OCI-LY3 (cell line): ENCODE data around the gene C21orf58.

Experiments
- H2AFZ ChIP-seq: fragments of 200-600, 300-600 bp; shearing (Covaris generic); 2 replicates; pipeline ENCODE4 v1.6.0; 2014; ENCODE audit warnings: antibody characterized with exemption, low read depth, low read length
- H3K27ac ChIP-seq: fragments of 200-600, 300-600 bp; sonication (generic); 2 replicates; pipeline ENCODE4 v1.5.1; 2014; ENCODE audit warnings: mild to moderate bottlenecking, low read length, moderate library complexity, mixed read lengths
- H3K27me3 ChIP-seq: fragments of 200-600, 300-600 bp; sonication (generic); 2 replicates; pipeline ENCODE4 v1.6.1; 2014; ENCODE audit warnings: low read depth, low read length, mixed read lengths
- H3K36me3 ChIP-seq: fragments of 200-600, 300-600 bp; sonication (generic); replicated peaks from 2 replicates; pipeline ENCODE3; 2014; ENCODE audit warnings: low read depth, low read length, mixed read lengths
- H3K4me1 ChIP-seq: fragments of 300-600, 200-600 bp; sonication (generic); 2 replicates; pipeline ENCODE4 v1.6.1; 2014; ENCODE audit warnings: low read length, mixed read lengths
- H3K4me2 ChIP-seq: fragments of 200-600, 300-600 bp; sonication (generic); 2 replicates; pipeline ENCODE4 v1.6.1; 2014; ENCODE audit warnings: low read length, mixed read lengths
- H3K4me3 ChIP-seq: fragments of 300-600, 200-600 bp; sonication (generic); 2 replicates; pipeline ENCODE4 v1.5.1; 2014; ENCODE audit warnings: antibody characterized with exemption, mild to moderate bottlenecking, low read length, moderate library complexity
- H3K79me2 ChIP-seq: fragments of 300-600, 200-600 bp; shearing (Covaris generic); 2 replicates; pipeline ENCODE4 v1.6.1; 2014; ENCODE audit warnings: mild to moderate bottlenecking, low read length, mixed read lengths
- H3K9ac ChIP-seq: fragments of 300-600, 200-600 bp; shearing (Covaris generic); 2 replicates; pipeline ENCODE4 v1.6.0; 2014; ENCODE audit warnings: mild to moderate bottlenecking, low read length, moderate library complexity
- H3K9me3 ChIP-seq: fragments of 200-600, 300-600 bp; shearing (Covaris generic); 2 replicates; pipeline ENCODE4 v1.6.1; 2014; ENCODE audit warnings: low read length, mixed read lengths; ENCODE audit not compliant: insufficient read depth
- H4K20me1 ChIP-seq: fragments of 200-600, 300-600 bp; sonication (generic); 2 replicates; pipeline ENCODE4 v1.6.1; 2016; ENCODE audit warnings: low read length, mixed read lengths; ENCODE audit not compliant: insufficient read depth
- EZH2phosphoT487 ChIP-seq: fragments of 200-600 bp; shearing (Covaris generic); IDR thresholded peaks from 2 replicates; pipeline ENCODE4 v1.6.1; 2018; ENCODE audit warnings: antibody characterized with exemption, mixed run types, low read depth
- TF ChIP-seq, protein P1 (sequence below): fragments of 200-600, 300-600 bp; sonication (generic); IDR thresholded peaks from 2 replicates; pipeline ENCODE4 v1.5.1; 2014; ENCODE audit warnings: antibody characterized with exemption, low read length, low read depth

C21orf58 gene

DNA sequence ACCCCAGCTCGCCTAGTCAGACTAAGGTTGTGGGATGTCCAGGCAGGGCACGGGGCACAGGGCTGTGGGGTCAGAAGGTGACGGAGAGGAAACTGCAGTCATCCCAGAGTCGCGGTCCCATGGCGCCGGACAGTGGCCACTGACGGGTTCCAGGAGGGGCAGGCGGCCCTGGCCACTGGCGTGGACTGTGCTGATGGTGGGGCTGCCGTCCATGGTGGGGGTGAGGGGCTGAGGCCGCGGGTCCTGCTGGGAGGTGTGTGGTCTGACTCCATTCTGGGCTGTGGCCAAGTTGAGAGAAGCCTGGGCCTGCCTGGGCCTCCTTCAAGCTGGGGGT lies 32.3 kb upstream of the C21orf58 start:
- peaks cover 25% of the 10 kb centered on the region for H3K36me3 ChIP-seq
- peaks cover 23% of the 10 kb centered on the region for H3K4me1 ChIP-seq
- no peak overlapping the region for H3K4me2 ChIP-seq
- H3K4me3 ChIP-seq = no peak overlapping the region
- H3K79me2 ChIP-seq = no peaks in the 10 kb centered on the region
- TF ChIP-seq EZH2phosphoT487 = no peak
- TF ChIP-seq, protein P1, sequence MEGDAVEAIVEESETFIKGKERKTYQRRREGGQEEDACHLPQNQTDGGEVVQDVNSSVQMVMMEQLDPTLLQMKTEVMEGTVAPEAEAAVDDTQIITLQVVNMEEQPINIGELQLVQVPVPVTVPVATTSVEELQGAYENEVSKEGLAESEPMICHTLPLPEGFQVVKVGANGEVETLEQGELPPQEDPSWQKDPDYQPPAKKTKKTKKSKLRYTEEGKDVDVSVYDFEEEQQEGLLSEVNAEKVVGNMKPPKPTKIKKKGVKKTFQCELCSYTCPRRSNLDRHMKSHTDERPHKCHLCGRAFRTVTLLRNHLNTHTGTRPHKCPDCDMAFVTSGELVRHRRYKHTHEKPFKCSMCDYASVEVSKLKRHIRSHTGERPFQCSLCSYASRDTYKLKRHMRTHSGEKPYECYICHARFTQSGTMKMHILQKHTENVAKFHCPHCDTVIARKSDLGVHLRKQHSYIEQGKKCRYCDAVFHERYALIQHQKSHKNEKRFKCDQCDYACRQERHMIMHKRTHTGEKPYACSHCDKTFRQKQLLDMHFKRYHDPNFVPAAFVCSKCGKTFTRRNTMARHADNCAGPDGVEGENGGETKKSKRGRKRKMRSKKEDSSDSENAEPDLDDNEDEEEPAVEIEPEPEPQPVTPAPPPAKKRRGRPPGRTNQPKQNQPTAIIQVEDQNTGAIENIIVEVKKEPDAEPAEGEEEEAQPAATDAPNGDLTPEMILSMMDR = no peak
- no peak overlapping the region for H2AFZ ChIP-seq
- H3K27ac ChIP-seq = peak overlapping the region; percentile 89; the same call in 1 of the 2 replicates
- no peaks in the 10 kb centered on the region for H3K27me3 ChIP-seq
- H3K9me3 ChIP-seq = no peaks in the 10 kb centered on the region
- H3K9ac ChIP-seq = no peak overlapping the region
- H4K20me1 ChIP-seq = no peaks in the 10 kb centered on the region; the same call in 1 of the 2 replicates

DNA sequence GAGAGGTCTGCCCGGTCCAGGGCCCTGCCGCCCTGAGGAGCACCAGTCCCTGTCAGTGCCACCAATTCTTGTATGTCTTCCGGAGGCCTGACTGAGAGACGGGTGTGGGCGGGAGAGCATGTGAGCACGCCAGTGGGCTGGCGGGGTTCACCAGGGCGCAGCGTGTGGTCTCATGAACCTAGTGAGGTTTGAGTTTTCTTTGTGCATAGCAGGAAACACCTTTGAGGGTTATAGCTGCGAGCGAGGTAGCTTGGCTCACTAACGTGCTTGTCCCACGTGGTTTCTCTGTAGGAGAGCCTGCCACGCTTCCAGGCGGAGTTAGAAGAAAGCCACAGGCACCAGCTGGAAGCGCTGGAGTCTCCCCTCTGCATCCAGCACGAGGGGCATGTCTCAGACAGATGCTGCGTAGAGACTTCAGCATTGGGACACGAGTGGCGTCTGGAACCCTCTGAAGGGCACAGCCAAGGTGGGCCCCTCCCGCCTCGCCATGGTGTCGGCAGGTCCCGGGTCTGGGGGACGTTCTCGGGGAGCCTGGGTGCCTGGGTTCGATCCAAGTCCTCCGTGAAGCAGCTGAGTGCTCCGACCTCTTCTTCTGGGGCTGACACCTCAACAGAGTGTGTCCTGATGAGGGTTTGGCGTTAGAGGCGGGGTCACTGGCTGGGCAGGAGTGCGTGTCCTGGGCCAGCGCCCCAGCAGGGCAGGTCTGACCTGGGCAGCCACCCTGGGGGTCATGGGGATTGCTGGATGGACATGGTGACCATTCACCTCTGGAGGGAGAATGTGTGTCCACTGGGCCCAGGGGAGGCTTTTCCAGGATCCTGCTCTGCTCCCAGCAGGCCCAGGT lies 31.7 kb upstream of the C21orf58 start:
- Histone ChIP-seq H3K79me2 (no peaks in the 10 kb centered on the region), H3K9me3 (no peaks in the 10 kb centered on the region), H2AFZ (no peak overlapping the region), H3K36me3 (peaks cover 25% of the 10 kb centered on the region), H4K20me1 (no peaks in the 10 kb centered on the region; the same call in 1 of the 2 replicates), H3K27me3 (no peaks in the 10 kb centered on the region), H3K4me3 (no peak overlapping the region), H3K4me2 (no peak overlapping the region), H3K27ac (no peak overlapping the region), H3K4me1 (peaks cover 23% of the 10 kb centered on the region), H3K9ac (no peak overlapping the region)
- TF ChIP-seq, protein P1 = no peak
- TF ChIP-seq EZH2phosphoT487 = no peak

DNA sequence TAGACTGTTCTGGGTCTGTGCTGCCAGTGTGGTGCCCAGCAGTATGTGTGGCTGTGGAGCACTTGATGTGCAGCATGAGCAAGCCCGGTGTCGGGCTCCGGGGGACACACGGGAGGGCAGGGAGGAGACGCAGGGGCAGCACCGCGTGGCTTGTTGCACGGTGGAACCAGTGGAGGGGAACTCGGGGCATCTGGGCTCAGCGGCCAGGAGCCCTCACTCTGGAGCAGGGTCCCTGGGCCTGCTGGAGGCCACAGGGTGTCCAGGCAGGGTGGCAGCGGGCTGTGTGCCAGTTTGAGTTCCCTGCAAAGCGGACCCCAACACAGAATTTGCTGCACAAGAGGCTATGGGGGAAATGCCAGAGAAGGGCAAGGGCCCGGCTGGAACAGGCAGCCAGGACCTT lies 30.8 kb upstream of the C21orf58 start:
- no peak overlapping the region for H3K4me3 ChIP-seq
- no peaks in the 10 kb centered on the region for H3K9me3 ChIP-seq
- H3K79me2 ChIP-seq = no peaks in the 10 kb centered on the region
- no peaks in the 10 kb centered on the region for H3K27me3 ChIP-seq
- TF ChIP-seq EZH2phosphoT487 = no peak
- TF ChIP-seq, protein P1 = no peak
- peaks cover 23% of the 10 kb centered on the region for H3K4me1 ChIP-seq
- no peak overlapping the region for H3K9ac ChIP-seq
- H3K27ac ChIP-seq = no peak overlapping the region
- peaks cover 30% of the 10 kb centered on the region for H3K36me3 ChIP-seq
- no peaks in the 10 kb centered on the region; the same call in 1 of the 2 replicates for H4K20me1 ChIP-seq
- no peak overlapping the region for H2AFZ ChIP-seq
- no peak overlapping the region for H3K4me2 ChIP-seq

DNA sequence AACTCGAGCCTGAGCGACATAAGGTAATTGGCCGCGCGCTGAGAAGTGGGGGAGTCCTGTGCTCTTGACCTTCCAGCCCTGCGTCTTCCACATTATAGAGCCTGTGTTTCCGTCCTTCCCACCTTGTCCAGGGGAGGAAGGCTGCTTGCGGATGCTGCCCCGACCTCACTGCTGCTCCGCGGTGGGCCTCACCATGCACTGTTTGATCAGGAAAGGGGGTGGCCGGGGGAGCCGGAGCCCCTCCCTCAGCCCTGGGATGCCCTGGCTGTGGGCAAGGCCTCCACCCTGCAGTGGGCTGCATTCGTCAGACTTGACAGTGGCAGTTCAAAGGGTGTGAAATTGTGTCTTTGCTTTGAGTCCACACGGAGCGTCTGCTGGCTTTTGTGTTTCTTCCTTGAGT lies 30.4 kb upstream of the C21orf58 start:
- TF ChIP-seq, protein P1 = no peak
- no peak for TF ChIP-seq EZH2phosphoT487
- Histone ChIP-seq H3K36me3 (peaks cover 31% of the 10 kb centered on the region), H3K9me3 (no peaks in the 10 kb centered on the region), H4K20me1 (no peaks in the 10 kb centered on the region; the same call in 1 of the 2 replicates), H3K4me1 (peaks cover 23% of the 10 kb centered on the region), H3K4me3 (no peak overlapping the region), H2AFZ (no peak overlapping the region), H3K27ac (no peak overlapping the region), H3K4me2 (no peak overlapping the region), H3K79me2 (no peaks in the 10 kb centered on the region), H3K9ac (no peak overlapping the region), H3K27me3 (no peaks in the 10 kb centered on the region)
